HepG2 (cell line): ENCODE measurements around the gene PDZD7. TPM values are rescaled to one million over a fixed set of nuclear protein-coding genes. Genes with fewer than 3 reads are reported as not detected.

Source experiments
- ATAC-seq: fragments of 200-7000 bp; cut with Tn5 transposase; 3 replicates; pipeline ENCODE4 v1.9.1; 2020; ENCODE audit warnings: mild to moderate bottlenecking, moderate library complexity
- BruUV-seq: library from RNA; stranded (reverse); fragments of 400-500 nt; replicated peaks from 2 replicates; lab custom pipeline; 2021; lab: Mats Ljungman, UMichigan
- CTCF ChIA-PET: fragments of 300-600 bp; formaldehyde crosslinking; extraction: SDS; loops from one replicate; lab custom pipeline; 2021; ENCODE audit warnings: low total read pairs, inconsistent platforms, low intra/inter-chr PET ratio; lab: Yijun Ruan, JAX
- POLR2A ChIA-PET: fragments of 350-600 bp; sonication (Branson Sonifier 250); formaldehyde crosslinking; loops from one replicate; lab custom pipeline; 2020; ENCODE audit warnings: antibody characterized with exemption, inconsistent platforms; lab: Yijun Ruan, JAX
- DNase-seq: peaks from one replicate; pipeline ENCODE4 v3.0.0-alpha.2; 2015; ENCODE audit warnings: low spot score
- FAIRE-seq: peaks from 3 replicates; lab custom pipeline; 2011; peaks lifted over from hg19 to GRCh38; lab: Jason Lieb, UNC
- H2AFZ ChIP-seq: one replicate; pipeline ENCODE4 v1.6.1; 2011; ENCODE audit warnings: low read length, inconsistent platforms
- H3K27ac ChIP-seq: fragments of 300-600 bp; 3 replicates; pipeline ENCODE4 v1.8.0; 2011; ENCODE audit warnings: mixed run types, mild to moderate bottlenecking, mixed read lengths, low read length, inconsistent platforms; ENCODE audit not compliant: insufficient read depth; ENCODE audit errors: extremely low read length
- H3K27me3 ChIP-seq, 2 experiments: fragments of 200-600 bp in 1 of 2; 2 replicates in 1 of 2; 3 replicates in 1 of 2; pipeline versions ENCODE4 v1.6.0 to v1.8.0; 2011; ENCODE audit warnings: low read length in 2 of 2, mild to moderate bottlenecking in 2 of 2, moderate library complexity in 2 of 2, inconsistent platforms in 1 of 2; ENCODE audit not compliant: insufficient read depth in 2 of 2, control insufficient read depth in 1 of 2
- H3K36me3 ChIP-seq, 2 experiments: fragments of 200-600 bp in 1 of 2; replicated peaks in 1 of 2; 2 replicates in 1 of 2; 3 replicates in 1 of 2; pipeline versions ENCODE4 v1.5.1 to v1.8.0; 2011; ENCODE audit warnings: low read length in 2 of 2, inconsistent platforms in 1 of 2; ENCODE audit not compliant: insufficient read depth in 2 of 2, control insufficient read depth in 1 of 2
- H3K4me1 ChIP-seq: 2 replicates; pipeline ENCODE4 v1.5.1; 2012; ENCODE audit warnings: low read length, inconsistent platforms; ENCODE audit not compliant: insufficient read depth
- H3K4me2 ChIP-seq: 2 replicates; pipeline ENCODE4 v1.6.0; 2011; ENCODE audit warnings: low read depth, low read length, inconsistent platforms
- H3K4me3 ChIP-seq, 3 experiments: fragments of 200-600 bp in 1 of 3; sonication (generic), shearing (Covaris generic) in 1 of 3; replicated peaks in 1 of 3; 2 replicates each; pipeline ENCODE4 v1.5.1; 2011 to 2016; ENCODE audit warnings: low read length in 3 of 3, inconsistent platforms in 2 of 3, low read depth in 2 of 3, mild to moderate bottlenecking in 2 of 3, control low read depth in 1 of 3, mixed read lengths in 1 of 3; ENCODE audit not compliant: insufficient read depth in 1 of 3
- H3K79me2 ChIP-seq: one replicate; pipeline ENCODE4 v1.6.1; 2011; ENCODE audit warnings: low read length, inconsistent platforms; ENCODE audit not compliant: insufficient read depth
- H3K9ac ChIP-seq: 2 replicates; pipeline ENCODE4 v1.6.0; 2011; ENCODE audit warnings: mild to moderate bottlenecking, low read depth, low read length, inconsistent platforms; ENCODE audit not compliant: insufficient read depth
- H3K9me3 ChIP-seq: 2 replicates; pipeline ENCODE4 v1.5.1; 2012; ENCODE audit warnings: mild to moderate bottlenecking, low read length
- H4K20me1 ChIP-seq: 2 replicates; pipeline ENCODE4 v1.6.0; 2011; ENCODE audit warnings: inconsistent platforms, mild to moderate bottlenecking, low read length, moderate library complexity; ENCODE audit not compliant: insufficient read depth
- ARID5B ChIP-seq: IDR thresholded peaks from 2 replicates; pipeline ENCODE4 v1.4.0; 2020; ENCODE audit warnings: mild to moderate bottlenecking, missing genetic modification reagents
- GABPB1 ChIP-seq: IDR thresholded peaks from 2 replicates; pipeline ENCODE4 v1.6.1; 2016; ENCODE audit warnings: mild to moderate bottlenecking, missing genetic modification reagents, moderate library complexity, missing compliant biosample characterization
- SKIL ChIP-seq: sonication (generic); formaldehyde crosslinking; IDR thresholded peaks from 2 replicates; pipeline ENCODE4 v1.8.0; 2022; ENCODE audit warnings: missing genetic modification reagents, mild to moderate bottlenecking, moderate library complexity, borderline replicate concordance
- ZIK1 ChIP-seq: sonication (generic); formaldehyde crosslinking; IDR thresholded peaks from 2 replicates; pipeline ENCODE4 v1.5.0; 2020; ENCODE audit warnings: mild to moderate bottlenecking, low read depth, missing genetic modification reagents, borderline replicate concordance
- ZNF550 ChIP-seq: sonication (generic); formaldehyde crosslinking; IDR thresholded peaks from 2 replicates; pipeline ENCODE4 v1.4.0; 2020; ENCODE audit warnings: mild to moderate bottlenecking, missing genetic modification reagents, borderline replicate concordance
- ZNF609 ChIP-seq: sonication (generic); formaldehyde crosslinking; IDR thresholded peaks from 2 replicates; pipeline ENCODE4 v1.4.0; 2020; ENCODE audit warnings: mild to moderate bottlenecking, missing genetic modification reagents, borderline replicate concordance
- ZNF777 ChIP-seq: sonication (generic); formaldehyde crosslinking; IDR thresholded peaks from 2 replicates; pipeline ENCODE4 v1.4.0; 2020; ENCODE audit warnings: missing genetic modification reagents
- whole genome bisulfite sequencing: methylation state at CpG from one replicate; pipeline ENCODE4 v1.1.6; 2017; ENCODE audit warnings: low lambda C conversion rate; 5-methylcytosine and 5-hydroxymethylcytosine counted together
- in situ Hi-C: cut with HindIII; loops from 2 replicates; pipeline ENCODE4 v1.10.0; 2017; ENCODE audit warnings: low pct_unique_long_range_greater_than_20kb; ENCODE audit not compliant: extremely low pct_ligation_motif_present
- intact Hi-C: fragments of 100-400 bp; cut with micrococcal nuclease; formaldehyde crosslinking; loops from one replicate; pipeline ENCODE4 v1.10.0; 2022; ENCODE audit not compliant: unreplicated experiment
- polyA plus RNA-seq, 8 experiments: library from polyadenylated mRNA; depleted of rRNA in 3 of 8; stranded (reverse) in 7 of 8; unstranded in 1 of 8; fragments of >200 nt; fragmentation: Illumina TruSeq in 4 of 8; extraction: Trizol in 4 of 8; gene quantifications; 2 replicates each; pipeline versions ENCODE4 v1.2.1 to v1.2.3, GENCODE V29; 2011 to 2016; ENCODE audit warnings: low read depth in 4 of 8, missing spikeins in 1 of 8, mixed read lengths in 1 of 8; ENCODE audit not compliant: insufficient read depth in 1 of 8
- total RNA-seq, 5 experiments: library from RNA; depleted of rRNA; stranded (reverse); fragments of >200 nt; fragmentation: Illumina TruSeq; extraction: Trizol; gene quantifications; 2 replicates each; pipeline ENCODE4 v1.2.3, GENCODE V29; 2016; ENCODE audit warnings: low read depth in 1 of 5

The PDZD7 gene
- total and polyA plus RNA-seq, 2 of the 13 experiments (the other 11 are each of a cell fraction or from before 2014, with no cell fraction given), result 0.58 to 0.73 TPM

GRCh38 chr10:101055411-101055810, 24.5 kb upstream of the PDZD7 start (continued):
- TF ChIP-seq ZNF609 (CRISPR knock-in tag) (no peak), ZNF777 (CRISPR knock-in tag) (no peak), GABPB1 (no peak), ZIK1 (CRISPR knock-in tag) (no peak), ZNF550 (CRISPR knock-in tag) (no peak)

GRCh38 chr10:101054876-101055275, 23.9 kb upstream of the PDZD7 start:
- H3K27ac ChIP-seq, result no peak overlapping the region
- no peaks in the 10 kb centered on the region for H3K9me3 ChIP-seq
- peaks cover 20% of the 10 kb centered on the region for H3K79me2 ChIP-seq
- no peaks in the 10 kb centered on the region for H4K20me1 ChIP-seq
- no peak for ATAC-seq
- no TSS peak for BruUV-seq
- H3K4me2 ChIP-seq, result no peak overlapping the region
- in situ Hi-C loops (no loop called here), intact Hi-C loops (no loop called here)
- H3K36me3 ChIP-seq, result 0 out of 5 replicates have a peak, but pooled peaks cover 0 to 2% of the 10 kb centered on the region in 2 experiments
- no peak overlapping the region for H3K4me3 ChIP-seq
- CTCF ChIA-PET, result interaction anchor here (3.2 kb wide), 1 partner anchor 13 kb away, joined by 9 read pairs; no protein-coding TSS in a partner anchor
- peaks cover 71% of the 10 kb centered on the region for H3K4me1 ChIP-seq
- FAIRE-seq, result no peak
- POLR2A ChIA-PET, result interaction anchor here (0.8 to 2.2 kb wide), 3 partner anchors 10 to 13 kb away, joined by 3 to 9 read pairs (median 3); no protein-coding TSS in a partner anchor
- no peaks in the 10 kb centered on the region for H3K27me3 ChIP-seq
- 89% methylated on average over 5 of the region's 5 CpGs for WGBS
- no peak overlapping the region for H2AFZ ChIP-seq
- no peak overlapping the region for H3K9ac ChIP-seq
- DNase-seq, result no peak
- TF ChIP-seq ARID5B (CRISPR knock-in tag) (no peak), SKIL (no peak)
